ENCODE measurements around the gene MYO10.

- TF ChIP-seq CTCF (IDR thresholded peaks at IDR 0.05): no peak
- TF ChIP-seq POLR2A (IDR thresholded peaks at IDR 0.05): no peak
Measured at GRCh38 chr5:16661713-16662112, 274.4 kb downstream of the MYO10 start.
